VCaP (cell line): Measurements from ENCODE around the gene CLDN7.

Experiments
- H3K27ac ChIP-seq: fragments of 450-650 bp; 2 replicates; pipeline ENCODE4 v1.5.1; 2017
- CTCF ChIP-seq: fragments of 450-650 bp; conservative IDR thresholded peaks from 2 replicates; pipeline ENCODE4 v1.5.1; 2017; ENCODE audit warnings: mild to moderate bottlenecking, moderate library complexity

Gene CLDN7

GRCh38 chr17:7283471-7284216 is 21.4 kb upstream of the CLDN7 start:
- no peak overlapping the region for H3K27ac ChIP-seq
- no peak for TF ChIP-seq CTCF

- no peak overlapping the region for H3K27ac ChIP-seq
- no peak for TF ChIP-seq CTCF
Observed at GRCh38 chr17:7282752-7283321, 20.6 kb upstream of the CLDN7 start.

GRCh38 chr17:7281953-7282751 is 19.9 kb upstream of the CLDN7 start:
- no peak overlapping the region for H3K27ac ChIP-seq
- no peak for TF ChIP-seq CTCF

GRCh38 chr17:7281074-7281952 is 19.0 kb upstream of the CLDN7 start, which contains the start of gene SLC2A4:
Gene SLC2A4, plus strand, starts transcription at chr17:7281718. Its CDS starts 217 bp downstream, at chr17:7281935.
- TF ChIP-seq CTCF: no peak
- H3K27ac ChIP-seq: peak within 1 kb of the TSS; percentile 45

- H3K27ac ChIP-seq: peak overlapping the region; percentile 45
- peak; percentile 86 for TF ChIP-seq CTCF
Observed at GRCh38 chr17:7280519-7281073, 18.3 kb upstream of the CLDN7 start.

- H3K27ac ChIP-seq: no peak overlapping the region
- TF ChIP-seq CTCF: no peak
Observed at GRCh38 chr17:7279448-7279847, 17.2 kb upstream of the CLDN7 start.
